ENCODE data around the gene KCNE4. TPM values are rescaled to one million over a fixed set of nuclear protein-coding genes. Genes with fewer than 3 reads are reported as not detected.
A peak's percentile ranks its signal among the peaks of the same experiment; 100 is the strongest.

KCNE4 gene
- total RNA-seq, 1 experiment from 2014 or later, result not detected

DNA sequence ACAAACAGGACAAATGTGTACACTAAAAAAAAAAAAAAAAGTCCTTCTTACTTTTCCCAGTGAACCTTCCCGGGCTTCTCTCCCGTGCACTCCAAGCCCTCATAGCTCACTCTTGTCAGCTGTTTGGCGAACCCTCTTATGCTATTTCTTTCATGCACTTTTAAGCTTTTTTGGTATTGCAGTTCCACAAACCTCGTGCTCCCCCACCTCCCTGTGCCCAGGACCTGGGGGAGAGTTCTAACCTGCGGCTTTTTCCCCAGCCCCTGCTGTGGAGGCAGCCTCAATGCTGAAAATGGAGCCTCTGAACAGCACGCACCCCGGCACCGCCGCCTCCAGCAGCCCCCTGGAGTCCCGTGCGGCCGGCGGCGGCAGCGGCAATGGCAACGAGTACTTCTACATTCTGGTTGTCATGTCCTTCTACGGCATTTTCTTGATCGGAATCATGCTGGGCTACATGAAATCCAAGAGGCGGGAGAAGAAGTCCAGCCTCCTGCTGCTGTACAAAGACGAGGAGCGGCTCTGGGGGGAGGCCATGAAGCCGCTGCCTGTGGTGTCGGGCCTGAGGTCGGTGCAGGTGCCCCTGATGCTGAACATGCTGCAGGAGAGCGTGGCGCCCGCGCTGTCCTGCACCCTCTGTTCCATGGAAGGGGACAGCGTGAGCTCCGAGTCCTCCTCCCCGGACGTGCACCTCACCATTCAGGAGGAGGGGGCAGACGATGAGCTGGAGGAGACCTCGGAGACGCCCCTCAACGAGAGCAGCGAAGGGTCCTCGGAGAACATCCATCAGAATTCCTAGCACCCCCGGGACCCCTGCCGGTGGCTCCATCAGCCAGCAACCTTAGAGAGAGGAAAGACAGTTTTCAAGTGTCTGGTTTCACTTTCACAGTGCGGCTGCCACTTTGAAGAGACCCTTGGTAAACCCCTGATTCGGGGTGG lies 826 bp downstream of the KCNE4 start:
- ChIA-PET POLR2A (interaction anchor here (1.7 kb wide), 1 partner anchor 10 kb away, joined by 3 read pairs; no protein-coding TSS in a partner anchor), CTCF (no interaction called here)
- no TSS peak for BruUV-seq (replicated peaks)
- no peaks in the 10 kb centered on the region for H3K9me3 Mint-ChIP-seq (ENCODE audit: unreplicated experiment)
- no peaks in the 10 kb centered on the region for H3K36me3 Mint-ChIP-seq (ENCODE audit: insufficient read depth, unreplicated experiment)
- TF ChIP-seq CTCF (IDR thresholded peaks at IDR 0.05; ENCODE audit: unreplicated experiment), result no peak
- H3K27me3 Mint-ChIP-seq (ENCODE audit: insufficient read depth, unreplicated experiment), result no peaks in the 10 kb centered on the region
- no peak overlapping the region for H3K27ac Mint-ChIP-seq (ENCODE audit: low read depth, unreplicated experiment)
- H3K4me1 Mint-ChIP-seq (ENCODE audit: insufficient read depth, unreplicated experiment), result peaks cover 3% of the 10 kb centered on the region
- no peak overlapping the region for H3K4me3 Mint-ChIP-seq (ENCODE audit: unreplicated experiment)
- no peak for DNase-seq (ENCODE audit: unreplicated experiment)
- intact Hi-C loops (cut with micrococcal nuclease), result no loop called here

- no peaks in the 10 kb centered on the region for H3K9me3 Mint-ChIP-seq (ENCODE audit: unreplicated experiment)
- no peak overlapping the region for H3K4me3 Mint-ChIP-seq (ENCODE audit: unreplicated experiment)
- no TSS peak for BruUV-seq (replicated peaks)
- H3K36me3 Mint-ChIP-seq (ENCODE audit: insufficient read depth, unreplicated experiment), result no peaks in the 10 kb centered on the region
- no peak overlapping the region for H3K27ac Mint-ChIP-seq (ENCODE audit: low read depth, unreplicated experiment)
- no peaks in the 10 kb centered on the region for H3K4me1 Mint-ChIP-seq (ENCODE audit: insufficient read depth, unreplicated experiment)
- intact Hi-C loops (cut with micrococcal nuclease), result no loop called here
- no peak for TF ChIP-seq CTCF (IDR thresholded peaks at IDR 0.05; ENCODE audit: unreplicated experiment)
- no peak for DNase-seq (ENCODE audit: unreplicated experiment)
- H3K27me3 Mint-ChIP-seq (ENCODE audit: insufficient read depth, unreplicated experiment), result no peaks in the 10 kb centered on the region
- CTCF ChIA-PET, result interaction anchor here (0.7 kb wide), 1 partner anchor 49 kb away, joined by 3 read pairs; no protein-coding TSS in a partner anchor
- POLR2A ChIA-PET, result interaction anchor here (1.7 kb wide), 1 partner anchor 9 kb away, joined by 3 read pairs; no protein-coding TSS in a partner anchor
Observed at GRCh38 chr2:223053484-223054192, 1.6 kb downstream of the KCNE4 start.

DNA sequence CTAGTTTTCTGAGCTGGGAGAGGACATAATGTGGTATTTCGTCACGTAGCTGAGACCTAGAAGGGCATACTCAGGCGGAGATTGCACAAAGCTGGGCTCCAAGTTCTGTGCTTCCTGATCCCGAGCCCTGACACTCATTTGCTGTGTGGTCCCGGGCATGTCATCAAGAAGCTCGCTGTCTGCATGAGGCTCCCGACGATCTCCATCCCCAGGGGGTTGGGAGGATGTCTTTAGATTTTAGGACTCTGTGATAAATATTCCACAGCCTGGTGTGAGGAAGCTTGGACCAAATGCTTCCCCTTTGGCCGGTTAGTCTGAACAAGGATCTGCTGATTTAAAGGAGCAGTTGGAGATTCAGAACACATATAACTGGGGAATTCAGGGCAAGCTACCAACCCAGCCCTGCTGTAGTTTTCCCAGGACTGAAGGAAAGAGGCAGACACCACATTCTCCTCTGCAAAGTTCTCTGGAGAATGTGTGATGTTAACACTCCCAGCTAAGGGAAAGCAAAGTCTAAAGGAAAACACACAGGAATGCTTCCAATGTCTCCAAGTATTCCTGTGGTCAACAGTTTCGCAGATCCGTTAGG lies 2.3 kb downstream of the KCNE4 start:
- DNase-seq (ENCODE audit: unreplicated experiment), result no peak
- Mint-ChIP-seq H3K27me3 (ENCODE audit: insufficient read depth, unreplicated experiment) (no peaks in the 10 kb centered on the region), H3K4me1 (ENCODE audit: insufficient read depth, unreplicated experiment) (no peaks in the 10 kb centered on the region), H3K36me3 (ENCODE audit: insufficient read depth, unreplicated experiment) (no peaks in the 10 kb centered on the region), H3K27ac (ENCODE audit: low read depth, unreplicated experiment) (no peak overlapping the region), H3K4me3 (ENCODE audit: unreplicated experiment) (no peak overlapping the region), H3K9me3 (ENCODE audit: unreplicated experiment) (no peaks in the 10 kb centered on the region)
- intact Hi-C loops (cut with micrococcal nuclease), result no loop called here
- POLR2A ChIA-PET, result interaction anchor here (0.7 to 1.7 kb wide), 3 partner anchors 9 to 564 kb away, joined by 3 to 4 read pairs (median 3); no protein-coding TSS in a partner anchor
- TF ChIP-seq CTCF (IDR thresholded peaks at IDR 0.05; ENCODE audit: unreplicated experiment), result no peak
- CTCF ChIA-PET, result interaction anchor here (0.6 to 0.7 kb wide), 3 partner anchors 48 to 547 kb away, joined by 3 to 4 read pairs (median 3); no protein-coding TSS in a partner anchor
- no TSS peak for BruUV-seq (replicated peaks)

DNA sequence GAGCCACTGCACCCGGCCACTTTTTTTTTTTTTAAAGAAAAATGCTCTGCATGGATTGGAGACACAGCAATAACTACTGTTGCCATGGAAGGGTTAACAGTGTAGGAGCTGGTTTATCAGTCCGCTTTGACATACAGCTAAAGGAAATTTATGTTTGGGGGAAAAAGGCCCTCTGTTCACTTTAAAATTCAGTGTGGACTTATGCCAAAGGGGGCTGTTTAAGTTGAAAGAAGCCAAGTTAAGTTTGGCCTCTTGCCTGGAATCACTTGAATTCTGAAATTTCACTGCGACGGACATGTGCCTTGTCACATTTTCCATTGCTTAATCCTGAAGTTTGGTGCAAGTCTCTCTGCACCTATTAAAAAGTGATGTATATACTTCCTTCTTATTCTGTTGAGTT lies 3.1 kb downstream of the KCNE4 start:
- DNase-seq (ENCODE audit: unreplicated experiment), result peak; percentile 33
- Mint-ChIP-seq H3K4me1 (ENCODE audit: insufficient read depth, unreplicated experiment) (no peaks in the 10 kb centered on the region), H3K4me3 (ENCODE audit: unreplicated experiment) (no peak overlapping the region), H3K9me3 (ENCODE audit: unreplicated experiment) (no peaks in the 10 kb centered on the region), H3K27me3 (ENCODE audit: insufficient read depth, unreplicated experiment) (no peaks in the 10 kb centered on the region), H3K36me3 (ENCODE audit: insufficient read depth, unreplicated experiment) (no peaks in the 10 kb centered on the region), H3K27ac (ENCODE audit: low read depth, unreplicated experiment) (no peak overlapping the region)
- intact Hi-C loops (cut with micrococcal nuclease), result no loop called here
- CTCF ChIA-PET, result interaction anchor here (0.6 kb wide), 1 partner anchor 84 kb away, joined by 4 read pairs; no protein-coding TSS in a partner anchor
- POLR2A ChIA-PET, result no interaction called here
- no peak for TF ChIP-seq CTCF (IDR thresholded peaks at IDR 0.05; ENCODE audit: unreplicated experiment)
- no TSS peak for BruUV-seq (replicated peaks)
